Fibroblast of skin of right quadriceps (primary cell): Measurements from ENCODE around the gene NFKBIL1.
A peak's percentile ranks its signal among the peaks of the same experiment; 100 is the strongest.
"Not testable (repeated sequence)": the region's sequence is repeated elsewhere in the genome, so short reads cannot be mapped to it uniquely, and the experiment has no call there.

Experiments used
- DNase-seq: peaks from one replicate; pipeline ENCODE4 v3.0.0-alpha.2; 2013

NFKBIL1 gene

DNA sequence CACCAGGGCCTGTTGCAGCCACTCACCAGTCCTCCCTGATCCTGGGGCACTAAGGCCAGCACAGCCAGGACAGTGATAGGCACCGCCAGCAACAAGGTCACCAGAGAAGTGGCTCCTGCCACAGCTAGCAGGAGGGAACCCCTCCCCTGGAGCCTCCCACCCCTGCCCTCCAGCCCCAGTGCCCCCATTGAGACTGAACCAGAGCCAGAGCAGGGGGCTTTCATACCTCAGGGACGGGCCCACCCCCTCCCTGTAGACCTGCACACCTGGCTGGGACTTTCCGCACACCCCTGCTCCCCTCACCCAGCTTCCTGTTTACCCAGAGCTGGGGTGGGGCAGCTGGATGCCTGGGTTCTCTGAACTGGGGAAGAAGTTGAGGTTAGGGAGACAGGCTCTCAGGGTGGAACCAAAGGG lies 34.8 kb downstream of the NFKBIL1 start, which contains the start of gene LTB:
Gene LTB (minus strand): TSS at position 195 of the 414 bp plus-strand sequence. CDS start 7 bp downstream, at position 188.
- no peak for DNase-seq

DNA sequence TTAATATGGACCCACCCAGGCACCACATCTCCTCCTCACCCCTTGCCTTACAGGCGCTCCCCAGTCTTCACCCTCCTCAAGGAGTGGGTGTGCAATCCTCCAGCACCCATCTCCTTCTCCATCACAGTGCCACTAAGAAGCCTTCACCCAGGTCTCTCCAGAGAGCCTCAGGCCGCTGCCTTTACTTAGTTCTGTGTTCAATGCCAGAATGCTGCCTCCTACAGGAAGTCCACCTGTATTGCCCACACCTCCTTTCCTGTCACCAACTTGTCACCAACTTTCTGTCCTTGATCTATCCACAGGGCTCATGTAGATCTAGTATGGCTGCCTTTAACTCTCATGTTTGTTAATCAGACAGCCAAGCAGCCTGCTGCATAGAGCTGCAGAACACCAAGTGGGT lies 38.1 kb downstream of the NFKBIL1 start:
- no peak for DNase-seq

DNA sequence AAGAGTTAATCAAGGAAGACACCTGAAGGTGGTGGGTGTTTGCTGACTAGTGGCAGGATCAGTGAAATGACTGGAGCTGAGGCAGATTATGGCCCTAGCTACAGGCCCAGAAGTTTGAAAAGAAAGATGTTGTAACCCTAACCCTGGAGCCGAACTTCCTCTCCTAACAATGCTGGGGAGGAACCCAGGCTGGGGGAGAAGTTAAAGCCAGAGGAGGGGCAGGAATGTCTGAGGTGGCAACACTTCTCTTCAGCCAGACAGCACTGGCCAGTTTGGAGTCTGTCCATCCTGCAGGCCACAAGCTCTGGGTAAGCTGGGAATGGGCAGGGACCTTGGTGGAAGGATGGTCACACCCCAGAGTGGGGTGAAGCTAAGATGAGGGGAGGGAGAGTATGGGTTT lies 38.6 kb downstream of the NFKBIL1 start, which contains the start of gene LST1:
Gene LST1 (plus strand): TSS at position 270 of the 400 bp plus-strand sequence. CDS start 1,023 bp downstream, outside the sequence.
- no peak for DNase-seq

DNA sequence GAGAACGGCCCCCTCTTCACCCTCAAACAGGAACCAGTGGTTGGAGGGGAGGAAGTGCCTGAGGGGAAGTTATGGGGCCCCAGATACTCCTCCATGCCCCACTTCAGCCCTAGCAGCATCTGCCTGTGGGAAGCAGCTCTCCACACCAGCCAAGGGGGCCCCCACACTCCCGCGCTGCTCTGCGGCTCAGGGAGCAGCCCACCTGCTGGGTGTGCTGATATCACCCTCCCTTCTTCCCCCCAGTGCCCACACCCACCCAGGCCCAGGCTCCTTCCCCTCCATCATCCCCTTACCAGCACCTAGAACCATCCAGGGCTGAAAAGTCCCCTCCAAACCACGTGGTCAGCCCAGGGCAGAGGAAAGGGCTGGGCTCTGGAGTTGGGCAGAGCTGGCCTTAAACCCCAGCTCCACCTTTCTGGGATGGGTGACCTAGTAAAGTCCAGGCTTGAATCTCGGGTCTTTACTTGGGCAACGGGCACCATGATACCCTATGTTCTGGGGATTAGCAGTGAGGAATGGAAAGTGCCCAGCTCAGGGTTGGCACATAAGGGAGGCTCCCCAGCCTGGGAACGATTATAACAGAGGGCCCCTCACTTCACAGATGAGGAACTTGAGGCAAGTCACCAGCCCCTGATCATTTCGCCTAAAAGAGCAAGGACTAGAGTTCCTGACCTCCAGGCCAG lies 39.3 kb downstream of the NFKBIL1 start:
- no peak for DNase-seq

DNA sequence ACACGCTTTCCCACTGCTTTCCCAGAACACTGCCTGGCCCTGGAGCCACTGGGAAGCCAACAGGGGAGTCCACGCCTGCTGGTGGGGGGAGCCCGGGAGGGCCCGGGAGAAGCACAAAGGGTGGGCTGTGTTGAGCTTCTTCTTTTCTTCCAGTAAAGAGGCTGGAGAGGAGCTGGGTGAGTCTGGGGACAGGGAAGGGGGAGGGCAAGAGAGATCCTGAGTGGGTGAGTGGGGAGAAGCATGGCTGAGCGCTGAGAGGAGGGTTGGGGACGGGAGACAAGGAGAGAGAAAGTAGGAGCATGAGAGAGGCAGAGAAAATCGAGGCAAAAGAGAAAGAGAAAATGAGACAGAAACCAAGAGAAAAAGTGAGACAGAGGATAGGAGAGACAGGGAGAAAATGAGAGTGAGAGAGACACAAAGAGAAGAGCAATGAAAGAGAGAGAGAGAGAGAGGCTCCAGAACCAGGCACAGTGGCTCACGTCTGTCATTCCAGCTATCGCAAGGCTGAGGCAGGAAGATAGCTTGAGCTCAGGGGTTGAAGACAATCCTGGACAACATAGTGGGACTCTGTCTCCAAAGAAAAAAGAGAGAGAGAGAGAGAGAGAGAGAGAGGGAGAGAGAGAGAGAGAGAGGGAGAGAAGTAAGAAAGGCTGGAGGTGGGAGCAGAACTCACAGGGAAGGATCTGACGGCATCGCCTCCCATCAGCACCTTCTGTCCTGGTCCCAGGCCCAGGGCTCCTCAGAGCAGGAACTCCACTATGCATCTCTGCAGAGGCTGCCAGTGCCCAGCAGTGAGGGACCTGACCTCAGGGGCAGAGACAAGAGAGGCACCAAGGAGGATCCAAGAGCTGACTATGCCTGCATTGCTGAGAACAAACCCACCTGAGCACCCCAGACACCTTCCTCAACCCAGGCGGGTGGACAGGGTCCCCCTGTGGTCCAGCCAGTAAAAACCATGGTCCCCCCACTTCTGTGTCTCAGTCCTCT lies 40.7 kb downstream of the NFKBIL1 start:
- DNase-seq, result no peak

DNA sequence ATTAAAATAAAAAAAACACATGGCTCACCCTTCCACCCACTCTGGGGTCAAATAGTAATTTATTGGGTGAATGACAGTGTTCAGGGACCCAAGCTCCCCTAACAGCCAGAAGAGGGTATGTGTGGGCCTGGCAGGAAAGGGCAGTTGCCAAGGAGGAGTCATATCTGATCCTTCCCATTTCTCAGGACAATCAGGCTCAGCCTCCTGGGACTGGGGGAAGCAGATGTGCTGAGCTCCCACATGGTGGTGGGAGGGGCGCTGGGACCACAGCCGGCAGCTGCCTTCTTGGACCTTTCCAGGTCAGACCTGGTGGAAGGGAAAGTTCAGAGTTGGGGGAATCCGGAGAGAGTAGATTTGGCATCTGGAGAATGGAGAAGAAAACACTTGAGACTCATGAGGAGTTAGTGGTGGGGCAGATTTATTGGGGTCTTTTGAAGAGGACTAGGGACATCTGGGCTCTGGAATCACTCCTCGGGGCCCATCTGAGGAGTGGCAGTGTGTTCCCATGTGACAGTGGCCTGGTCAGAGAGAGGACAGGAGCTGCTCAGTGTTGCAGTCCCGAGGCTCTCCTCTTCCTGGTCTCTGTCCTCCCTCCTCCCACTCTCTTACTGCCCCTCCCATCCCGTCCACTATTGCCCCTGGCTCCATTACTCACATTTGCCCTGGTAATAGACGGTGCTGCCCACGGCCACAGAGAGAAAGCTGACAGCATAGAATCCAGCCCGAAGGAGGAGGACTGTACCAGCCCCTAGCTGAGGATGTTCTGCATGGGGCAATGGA lies 41.7 kb downstream of the NFKBIL1 start:
- DNase-seq, result no peak

DNA sequence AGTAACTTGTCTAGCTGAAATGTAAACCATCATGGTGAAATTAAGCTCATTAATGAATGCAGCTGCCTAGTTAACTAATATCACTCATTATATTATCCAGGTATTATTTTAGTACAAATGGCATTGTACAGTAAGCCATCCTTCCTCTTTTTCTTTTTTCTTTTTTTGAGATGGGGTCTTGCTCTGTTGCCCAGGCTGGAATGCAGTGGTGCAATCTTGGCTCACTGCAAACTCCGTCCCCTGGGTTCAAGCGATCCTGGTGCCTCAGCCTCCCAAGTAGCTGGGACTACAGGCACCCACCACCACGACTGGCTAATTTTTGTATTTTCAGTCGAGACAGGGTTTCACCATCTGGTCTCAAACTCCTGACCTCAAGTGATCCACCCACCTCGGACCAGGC lies 43.3 kb downstream of the NFKBIL1 start:
- DNase-seq, result not testable (repeated sequence)

DNA sequence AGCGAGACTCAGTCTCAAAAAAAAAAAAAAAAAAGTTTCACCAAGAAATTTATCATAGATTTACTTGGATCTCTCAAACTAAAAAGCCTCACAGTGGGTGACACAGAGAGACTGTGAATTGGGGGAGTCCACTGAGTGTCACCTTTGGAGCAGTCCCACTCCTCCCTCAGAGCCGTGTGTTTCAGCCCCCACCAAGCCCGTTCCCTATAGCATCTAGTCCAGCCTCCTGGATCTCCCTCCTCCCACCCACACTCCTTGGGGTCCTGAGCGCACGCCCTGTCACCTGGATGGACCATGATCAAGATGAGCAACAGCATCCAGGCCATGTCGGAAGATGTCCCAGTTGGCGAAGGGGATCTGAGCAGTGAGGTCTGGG lies 45.0 kb downstream of the NFKBIL1 start:
- DNase-seq, result no peak

DNA sequence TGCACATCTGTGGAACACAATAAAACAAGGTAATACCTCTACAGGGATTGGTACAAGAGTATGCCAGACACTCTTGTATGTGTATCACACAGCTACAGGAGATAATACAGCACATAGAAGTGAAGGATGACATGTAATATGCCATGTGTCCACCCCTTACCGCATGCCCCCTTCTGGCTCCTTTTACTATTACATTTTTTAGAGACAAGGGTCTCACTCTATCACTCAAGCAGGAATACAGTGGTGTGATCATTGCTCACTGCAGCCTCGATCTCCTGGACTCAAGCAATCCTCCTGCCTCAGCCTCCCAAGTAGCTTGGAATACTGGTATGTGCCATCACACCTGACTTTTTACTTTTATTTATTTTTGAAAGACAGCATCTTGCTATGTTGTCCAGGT lies 49.6 kb downstream of the NFKBIL1 start:
- DNase-seq, result peak; percentile 29

DNA sequence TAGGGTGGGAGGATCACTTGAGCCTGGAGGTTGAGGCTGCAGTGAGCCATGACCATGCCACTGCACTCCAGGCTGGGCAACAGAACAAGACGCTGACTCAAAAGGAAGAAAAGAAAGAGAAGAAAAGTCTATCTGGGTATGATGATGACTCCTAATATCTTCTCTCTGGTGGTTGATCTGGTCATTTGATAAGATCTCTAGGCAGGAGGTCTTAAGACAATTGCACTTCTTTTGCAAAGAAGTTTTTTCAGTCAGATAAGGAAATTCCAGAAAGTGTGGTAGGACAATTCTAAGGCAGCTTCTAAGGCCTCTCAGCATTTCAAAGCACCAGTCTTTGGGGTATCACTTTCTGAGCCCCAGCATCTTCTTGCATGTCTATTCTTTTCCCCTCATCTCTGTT lies 59.9 kb downstream of the NFKBIL1 start:
- DNase-seq, result no peak
